HG03460 (cell line): ENCODE results near the gene LMAN2.

Experiments
- ATAC-seq: cut with Tn5 transposase; IDR thresholded peaks from one replicate; pipeline ENCODE4 v1.9.1; 2021; ENCODE audit not compliant: unreplicated experiment

Gene LMAN2, protein sequence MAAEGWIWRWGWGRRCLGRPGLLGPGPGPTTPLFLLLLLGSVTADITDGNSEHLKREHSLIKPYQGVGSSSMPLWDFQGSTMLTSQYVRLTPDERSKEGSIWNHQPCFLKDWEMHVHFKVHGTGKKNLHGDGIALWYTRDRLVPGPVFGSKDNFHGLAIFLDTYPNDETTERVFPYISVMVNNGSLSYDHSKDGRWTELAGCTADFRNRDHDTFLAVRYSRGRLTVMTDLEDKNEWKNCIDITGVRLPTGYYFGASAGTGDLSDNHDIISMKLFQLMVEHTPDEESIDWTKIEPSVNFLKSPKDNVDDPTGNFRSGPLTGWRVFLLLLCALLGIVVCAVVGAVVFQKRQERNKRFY

GRCh38 chr5:177351392-177352329 is at the start of gene LMAN2:
Gene LMAN2 (minus strand): TSS chr5:177351668. CDS start chr5:177351647, 21 bp downstream.
- ATAC-seq = peak; percentile 94

- no peak for ATAC-seq
Measured at GRCh38 chr5:177399997-177400868, 48.8 kb upstream of the LMAN2 start, which contains the start of gene PFN3. Gene PFN3 (minus strand): TSS chr5:177400661. CDS start chr5:177400576, 85 bp downstream.

DNA sequence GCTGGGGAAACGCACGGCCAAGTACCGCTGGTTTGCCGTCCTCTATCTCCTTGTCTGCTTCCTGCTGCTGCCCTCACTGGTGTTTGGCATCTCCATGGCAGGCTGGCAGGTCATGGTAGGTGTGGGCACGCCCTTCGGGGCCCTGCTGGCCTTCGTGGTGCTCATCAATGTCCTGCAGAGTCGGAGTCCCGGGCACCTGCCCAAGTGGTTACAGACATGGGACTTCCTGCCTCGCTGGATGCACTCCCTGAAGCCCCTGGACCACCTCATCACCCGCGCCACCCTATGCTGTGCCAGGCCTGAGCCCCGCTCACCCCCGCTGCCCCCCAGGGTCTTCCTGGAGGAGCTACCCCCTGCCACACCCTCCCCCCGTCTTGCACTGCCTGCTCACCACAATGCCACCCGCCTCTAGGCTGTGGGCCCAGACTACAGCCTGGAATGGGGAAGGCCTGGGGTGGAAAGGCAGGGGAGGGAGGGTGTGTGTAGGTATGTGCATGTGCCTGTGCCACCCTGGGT is 46.5 kb upstream of the LMAN2 start:
- ATAC-seq = no peak

- no peak for ATAC-seq
Measured at GRCh38 chr5:177396807-177397206, 45.3 kb upstream of the LMAN2 start.

GRCh38 chr5:177396078-177396477 is 44.6 kb upstream of the LMAN2 start:
- no peak for ATAC-seq

- ATAC-seq = no peak
Measured at GRCh38 chr5:177393990-177394389, 42.5 kb upstream of the LMAN2 start.

- no peak for ATAC-seq
Measured at GRCh38 chr5:177393206-177393765, 41.8 kb upstream of the LMAN2 start.

GRCh38 chr5:177392765-177393164 is 41.3 kb upstream of the LMAN2 start:
- ATAC-seq = no peak

DNA sequence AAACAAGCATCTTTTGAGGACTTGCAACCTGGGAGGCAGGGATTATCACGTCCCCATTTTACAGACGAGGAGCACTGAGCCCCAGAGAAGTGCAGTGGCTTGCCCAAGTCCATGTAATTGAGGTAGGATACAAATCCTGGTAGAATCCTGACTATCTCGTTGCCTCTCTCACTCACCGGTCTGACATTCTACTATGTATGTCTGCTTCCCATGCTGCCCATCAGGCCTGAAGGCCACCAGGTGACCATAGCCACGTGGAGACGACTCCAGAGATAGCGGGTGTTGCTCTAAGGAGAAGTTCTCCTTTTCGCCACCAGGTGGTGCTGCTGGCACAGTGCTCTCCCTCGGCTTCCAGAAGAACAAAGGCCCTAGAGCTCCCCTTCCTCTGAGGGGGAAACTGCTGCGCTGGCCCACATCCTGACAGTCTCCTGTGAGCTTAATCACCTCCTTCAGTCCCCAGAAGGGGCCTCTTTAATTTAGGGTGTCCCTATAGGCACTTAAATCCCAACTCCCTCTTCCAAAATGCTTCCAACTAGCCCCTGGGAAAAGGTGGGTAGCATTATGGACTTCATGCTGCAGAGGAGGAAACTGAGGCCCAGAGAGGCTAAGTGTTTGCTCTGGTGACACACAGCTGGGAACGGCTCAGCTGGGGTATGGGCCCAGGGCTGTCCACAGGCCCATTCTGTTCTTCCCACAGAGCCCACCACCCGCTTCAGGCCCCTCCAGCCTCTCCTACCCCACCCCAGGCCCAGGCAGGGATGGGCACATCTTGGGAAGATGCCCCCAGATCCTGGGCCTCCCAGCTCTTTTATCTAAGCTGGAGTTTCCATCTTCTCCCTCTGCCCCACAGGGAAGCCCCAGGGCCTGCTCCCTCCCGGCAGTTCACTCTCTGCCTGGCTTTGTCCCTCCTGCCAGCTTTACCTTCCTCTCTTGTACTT is 39.2 kb upstream of the LMAN2 start:
- peak; percentile 57 for ATAC-seq

DNA sequence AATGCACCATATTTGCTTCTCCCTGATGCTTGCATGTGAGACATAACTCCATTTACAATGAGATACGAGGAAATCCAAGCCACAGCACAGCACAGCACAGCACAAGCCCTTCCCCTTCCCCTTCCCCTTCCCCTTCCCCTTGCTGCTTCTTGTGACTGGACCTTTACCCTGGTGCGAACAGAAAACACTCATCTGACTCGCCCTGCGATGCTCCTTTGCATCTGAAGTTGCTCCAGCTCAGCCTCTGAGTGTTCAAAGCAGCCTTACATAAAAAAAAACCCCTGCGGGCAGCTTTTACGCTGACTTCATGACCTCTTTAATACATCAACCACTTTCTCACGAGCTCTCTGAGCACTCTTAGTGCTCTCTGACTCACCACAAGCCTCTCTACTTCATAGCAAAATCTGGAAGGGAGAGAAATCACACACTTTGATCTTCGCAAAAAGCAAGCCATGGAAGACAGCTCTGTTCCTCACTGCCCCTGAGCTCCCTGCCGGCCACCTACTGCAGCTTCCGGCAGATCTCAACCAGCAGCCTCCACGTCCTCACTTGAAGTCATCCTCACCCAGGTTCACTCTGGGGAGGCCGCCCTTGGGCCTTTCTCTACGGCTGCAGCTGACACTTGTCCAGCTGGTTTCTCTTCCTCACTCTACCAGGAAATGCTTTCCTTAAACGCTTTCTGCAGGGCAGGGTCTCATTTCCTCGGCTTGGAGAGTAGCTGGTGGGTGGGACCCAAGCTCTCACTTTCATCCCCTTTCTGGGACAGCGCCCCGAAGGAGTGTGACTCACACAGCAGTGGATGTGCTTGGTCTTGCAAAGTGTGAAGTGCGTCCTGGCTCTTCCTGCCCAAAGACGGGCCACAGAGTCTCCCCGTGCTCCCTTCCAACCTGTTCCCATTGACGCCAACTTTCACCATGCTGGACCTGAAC is 38.0 kb upstream of the LMAN2 start:
- peak; percentile 39 for ATAC-seq

DNA sequence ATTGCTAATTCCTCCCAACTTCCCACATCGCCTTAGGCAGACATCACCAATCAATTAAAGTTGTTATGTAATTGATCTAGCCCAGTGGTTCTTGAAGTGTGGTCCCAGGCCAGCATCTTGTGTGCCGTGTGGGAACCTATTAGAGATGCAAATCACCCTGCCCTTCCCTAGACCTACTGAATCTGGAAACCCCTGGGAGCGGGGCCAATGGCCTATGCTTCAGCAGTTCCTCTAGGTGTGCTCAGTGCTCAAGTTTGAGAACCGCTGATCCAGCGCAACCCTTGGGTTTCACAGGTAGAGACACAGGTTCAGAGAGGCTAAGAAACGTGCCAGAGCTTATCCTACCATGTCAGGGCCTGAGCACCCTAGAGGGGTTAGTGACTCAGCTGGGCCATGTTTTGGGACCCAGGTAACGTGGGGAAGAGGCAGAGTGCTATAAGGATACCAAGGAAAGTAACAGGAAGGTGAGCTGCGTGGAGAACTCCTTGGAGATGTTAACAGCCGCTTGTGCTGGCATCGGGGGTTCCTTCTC is 37.1 kb upstream of the LMAN2 start:
- no peak for ATAC-seq

GRCh38 chr5:177387405-177387804 is 35.9 kb upstream of the LMAN2 start:
- no peak for ATAC-seq

GRCh38 chr5:177386542-177386941 is 35.1 kb upstream of the LMAN2 start:
- no peak for ATAC-seq

DNA sequence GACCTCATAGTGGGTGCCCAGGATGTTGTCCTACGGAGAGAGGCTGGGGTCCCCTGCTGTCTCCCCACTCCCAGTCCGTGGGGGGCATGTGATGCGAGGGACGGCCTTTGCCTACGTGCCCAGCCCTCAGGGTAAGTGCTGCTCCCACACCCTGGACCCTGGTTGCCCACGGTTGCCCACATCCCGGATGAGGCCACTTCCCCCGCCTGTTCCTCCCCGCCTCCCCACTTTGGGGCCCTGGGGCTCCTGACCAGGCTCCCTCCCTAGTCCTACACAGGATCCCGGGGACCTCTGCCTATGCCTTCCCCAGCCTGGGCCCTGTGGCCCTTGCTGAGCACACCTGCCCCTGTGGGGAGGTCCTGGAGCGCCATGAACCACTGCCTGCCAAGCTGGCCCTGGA is 34.3 kb upstream of the LMAN2 start:
- no peak for ATAC-seq

DNA sequence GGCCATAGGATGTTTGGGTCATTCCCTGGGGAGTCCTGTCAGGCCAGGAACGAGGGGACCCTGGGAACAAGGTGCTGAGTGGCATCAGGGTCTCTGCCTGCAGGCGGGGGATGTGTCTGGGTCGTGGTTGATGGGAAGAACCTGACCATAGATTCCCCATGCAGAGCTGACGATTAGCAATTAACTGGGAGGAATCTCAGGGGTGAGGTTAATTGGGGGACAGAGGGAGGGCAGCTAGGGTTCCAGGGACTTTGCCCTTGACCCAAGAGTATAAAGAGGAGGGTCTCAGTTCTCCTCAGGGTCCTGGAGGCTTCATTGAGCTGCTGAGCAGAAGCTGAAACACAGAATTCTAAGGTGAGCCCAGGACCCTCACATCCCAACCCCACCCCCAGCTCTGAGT is 32.7 kb upstream of the LMAN2 start, which contains the start of gene SLC34A1:
TSS of gene SLC34A1 (plus strand) at position 301 of the 400 bp plus-strand sequence. CDS start 1,308 bp downstream, outside the sequence.
- no peak for ATAC-seq

DNA sequence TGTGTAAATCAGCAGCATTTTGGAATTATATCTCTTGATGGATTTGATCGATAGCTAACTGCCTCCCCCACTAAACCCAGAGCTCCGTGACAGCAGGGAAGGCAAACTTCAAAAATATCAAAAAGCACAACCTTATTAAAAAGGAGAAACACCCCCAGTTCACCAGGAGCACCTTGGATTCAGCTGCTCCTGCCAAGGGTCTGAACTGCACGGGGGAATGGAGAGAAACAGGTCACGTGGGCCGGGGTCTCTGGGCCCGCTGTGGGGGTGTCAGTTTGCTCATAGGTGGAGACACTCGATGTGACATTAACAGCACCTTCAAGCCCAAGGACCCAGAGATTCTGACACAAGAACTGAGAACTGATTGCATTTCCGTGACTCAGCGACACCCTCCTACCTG is 31.7 kb upstream of the LMAN2 start:
- no peak for ATAC-seq

DNA sequence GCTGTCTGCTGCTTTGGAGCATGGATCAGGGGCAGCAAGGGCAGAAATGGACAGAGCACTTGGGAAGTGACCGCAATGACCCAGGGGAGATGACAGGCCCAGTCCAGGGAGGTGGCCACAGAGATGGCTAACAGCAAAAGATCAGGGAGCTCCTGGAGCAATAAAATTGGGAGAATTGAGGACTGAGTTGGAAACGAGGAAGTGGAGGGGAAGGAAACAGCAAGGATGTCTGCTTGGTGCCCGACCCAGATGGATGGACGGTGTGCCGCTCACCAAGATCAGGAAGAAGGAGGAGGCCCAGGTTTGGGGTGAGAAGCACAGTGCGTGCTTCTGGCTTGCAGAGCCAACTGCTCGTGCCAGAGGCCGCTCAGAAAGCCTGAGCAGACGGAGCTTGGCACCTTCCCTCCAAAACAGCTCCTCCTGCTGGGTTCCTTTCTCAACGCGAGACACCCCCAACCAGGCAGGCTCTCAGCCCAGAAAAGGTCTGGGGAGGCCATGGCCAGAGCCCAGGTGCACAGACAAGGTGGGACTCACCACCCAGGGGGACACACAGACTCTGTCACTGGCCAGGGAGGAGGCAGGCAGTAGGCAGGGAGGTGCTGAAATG is 31.1 kb upstream of the LMAN2 start:
- ATAC-seq = no peak

GRCh38 chr5:177380805-177381126 is 29.3 kb upstream of the LMAN2 start:
- ATAC-seq = no peak
